ENCODE measurements around the gene ATP10B.

Gene ATP10B

GRCh38 chr5:160514191-160514590 lies 337.8 kb downstream of the ATP10B start:
- in situ Hi-C loops (cut with HindIII; ENCODE audit: low pct_unique_long_range_greater_than_20kb, low sequenced_read_pairs), result no loop called here
- no peak for TF ChIP-seq JUND (IDR thresholded peaks at IDR 0.05; ENCODE audit: low read depth)
- no peak for DNase-seq (ENCODE audit: low read depth in 1 of 2, low spot score in 1 of 2)

GRCh38 chr5:160513485-160513884 lies 338.5 kb downstream of the ATP10B start:
- no peak for DNase-seq (ENCODE audit: low read depth in 1 of 2, low spot score in 1 of 2)
- in situ Hi-C loops (cut with HindIII; ENCODE audit: low pct_unique_long_range_greater_than_20kb, low sequenced_read_pairs), result no loop called here
- no peak for TF ChIP-seq JUND (IDR thresholded peaks at IDR 0.05; ENCODE audit: low read depth)
